HFFc6 (cell line): ENCODE measurements around the gene TRA2A. TPM values are rescaled to one million over a fixed set of nuclear protein-coding genes. Genes with fewer than 3 reads are reported as not detected.

Experiments
- DNase-seq: peaks from one replicate; pipeline ENCODE4 v3.0.0-alpha.2; 2018
- H3K27ac Mint-ChIP-seq: 2 replicates; pipeline ENCODE4 v1.8.0; 2020; ENCODE audit warnings: mild to moderate bottlenecking, mixed read lengths
- H3K27me3 Mint-ChIP-seq: 2 replicates; pipeline ENCODE4 v1.8.0; 2021; ENCODE audit warnings: mild to moderate bottlenecking, moderate library complexity, mixed read lengths; ENCODE audit not compliant: insufficient read depth
- H3K36me3 Mint-ChIP-seq: 2 replicates; pipeline ENCODE4 v1.8.0; 2021; ENCODE audit warnings: low read depth, mixed read lengths
- H3K4me1 Mint-ChIP-seq: 2 replicates; pipeline ENCODE4 v1.8.0; 2020; ENCODE audit warnings: low read depth, mixed read lengths
- H3K4me3 Mint-ChIP-seq: 2 replicates; pipeline ENCODE4 v1.8.0; 2020; ENCODE audit warnings: mild to moderate bottlenecking, moderate library complexity, mixed read lengths
- H3K9me3 Mint-ChIP-seq: 2 replicates; pipeline ENCODE4 v1.8.0; 2020; ENCODE audit warnings: mild to moderate bottlenecking, mixed read lengths
- total RNA-seq, 6 experiments: library from RNA; stranded (reverse); fragmentation: NEBNext Ultra II Directional; extraction: Animal tissue kit (Norgen Biotek cat#: 25700); gene quantifications; 2 replicates in 1 of 6; 3 replicates in 5 of 6; pipeline ENCODE4 v1.2.3, GENCODE V29; 2021
- TF ChIP-seq, protein P1 (sequence below): fragments of 200-600 bp; sonication (generic); IDR thresholded peaks from 2 replicates; pipeline ENCODE4 v1.5.0; 2021; ENCODE audit warnings: antibody characterized with exemption, mild to moderate bottlenecking

TRA2A gene
- total RNA-seq, 6 experiments from 2014 or later = 85.5 to 97.8 (median 92.5) TPM

DNA sequence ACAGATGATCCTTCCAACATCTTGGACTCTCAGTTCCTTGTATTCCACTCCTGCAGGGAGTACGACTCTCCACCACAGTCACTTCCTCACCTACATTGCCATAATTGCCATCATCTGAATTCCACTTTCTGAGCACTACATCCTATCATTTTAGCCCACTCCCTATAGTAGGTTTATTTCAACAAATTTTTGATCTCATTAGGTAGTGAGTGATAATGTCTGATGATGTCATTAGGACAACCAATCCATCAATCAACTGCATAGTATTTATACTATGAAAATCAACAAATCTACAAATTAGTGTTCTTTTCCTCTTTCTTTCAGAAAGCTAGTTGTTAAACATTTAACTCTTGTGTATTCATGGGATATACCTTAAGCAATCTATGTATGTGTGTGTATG is 13.7 kb upstream of the TRA2A start:
- no peak overlapping the region for H3K4me3 Mint-ChIP-seq
- TF ChIP-seq, protein P1, sequence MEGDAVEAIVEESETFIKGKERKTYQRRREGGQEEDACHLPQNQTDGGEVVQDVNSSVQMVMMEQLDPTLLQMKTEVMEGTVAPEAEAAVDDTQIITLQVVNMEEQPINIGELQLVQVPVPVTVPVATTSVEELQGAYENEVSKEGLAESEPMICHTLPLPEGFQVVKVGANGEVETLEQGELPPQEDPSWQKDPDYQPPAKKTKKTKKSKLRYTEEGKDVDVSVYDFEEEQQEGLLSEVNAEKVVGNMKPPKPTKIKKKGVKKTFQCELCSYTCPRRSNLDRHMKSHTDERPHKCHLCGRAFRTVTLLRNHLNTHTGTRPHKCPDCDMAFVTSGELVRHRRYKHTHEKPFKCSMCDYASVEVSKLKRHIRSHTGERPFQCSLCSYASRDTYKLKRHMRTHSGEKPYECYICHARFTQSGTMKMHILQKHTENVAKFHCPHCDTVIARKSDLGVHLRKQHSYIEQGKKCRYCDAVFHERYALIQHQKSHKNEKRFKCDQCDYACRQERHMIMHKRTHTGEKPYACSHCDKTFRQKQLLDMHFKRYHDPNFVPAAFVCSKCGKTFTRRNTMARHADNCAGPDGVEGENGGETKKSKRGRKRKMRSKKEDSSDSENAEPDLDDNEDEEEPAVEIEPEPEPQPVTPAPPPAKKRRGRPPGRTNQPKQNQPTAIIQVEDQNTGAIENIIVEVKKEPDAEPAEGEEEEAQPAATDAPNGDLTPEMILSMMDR = no peak
- peaks cover 5% of the 10 kb centered on the region for H3K27me3 Mint-ChIP-seq
- H3K36me3 Mint-ChIP-seq = no peaks in the 10 kb centered on the region
- DNase-seq = no peak
- no peaks in the 10 kb centered on the region for H3K9me3 Mint-ChIP-seq
- H3K4me1 Mint-ChIP-seq = peaks cover 10% of the 10 kb centered on the region; the same call in 1 of the 2 replicates
- H3K27ac Mint-ChIP-seq = no peak overlapping the region

DNA sequence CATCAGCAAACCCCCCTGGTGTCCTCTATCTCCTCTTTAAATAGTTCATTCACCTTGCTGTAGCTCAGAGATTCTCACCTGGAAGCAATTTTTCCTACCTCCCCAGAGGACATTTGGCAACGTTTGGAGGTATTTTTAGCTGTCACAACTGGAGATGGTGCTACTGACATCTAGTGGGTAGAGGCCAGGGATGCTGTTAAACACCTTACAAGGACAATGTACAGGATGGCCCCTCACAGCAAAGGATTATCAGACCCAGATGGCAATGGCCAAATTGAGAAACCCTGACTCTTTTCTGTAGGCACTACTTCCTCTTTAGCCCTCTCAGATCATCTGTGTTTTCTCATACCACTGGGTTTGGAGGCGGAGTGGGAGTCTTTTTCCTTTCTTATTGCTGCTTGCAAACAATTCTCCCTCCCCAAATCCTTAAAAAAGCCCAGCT is 13.2 kb upstream of the TRA2A start:
- Mint-ChIP-seq H3K27me3 (peaks cover 2% of the 10 kb centered on the region), H3K36me3 (no peaks in the 10 kb centered on the region), H3K27ac (no peak overlapping the region), H3K4me3 (no peak overlapping the region), H3K9me3 (no peaks in the 10 kb centered on the region), H3K4me1 (peaks cover 11% of the 10 kb centered on the region; the same call in 1 of the 2 replicates)
- DNase-seq = peak; percentile 24
- TF ChIP-seq, protein P1 = peak; percentile 70

DNA sequence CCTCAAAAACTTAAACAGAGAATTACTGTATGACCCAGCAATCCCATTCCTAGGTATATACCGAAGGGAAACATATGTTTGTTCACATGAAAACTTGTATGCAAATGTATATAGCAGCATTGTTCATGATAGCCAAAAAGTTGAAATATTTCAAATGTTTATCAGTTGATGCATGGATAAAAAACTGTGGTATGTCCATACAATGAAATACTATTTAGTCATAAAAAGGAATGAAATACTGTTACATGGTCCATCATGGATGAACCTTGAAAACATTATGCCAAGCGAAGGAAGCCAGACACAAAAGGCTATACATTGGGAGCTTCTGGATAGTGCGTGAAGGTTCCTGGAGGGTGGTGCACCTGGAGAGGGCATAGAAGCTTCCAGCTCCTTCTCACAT is 11.0 kb upstream of the TRA2A start:
- no peak for DNase-seq
- no peaks in the 10 kb centered on the region for H3K9me3 Mint-ChIP-seq
- no peak overlapping the region for H3K4me3 Mint-ChIP-seq
- TF ChIP-seq, protein P1 = no peak
- H3K27me3 Mint-ChIP-seq = peaks cover 2% of the 10 kb centered on the region; the same call in 1 of the 2 replicates
- H3K4me1 Mint-ChIP-seq = peaks cover 20% of the 10 kb centered on the region; the same call in 1 of the 2 replicates
- no peak overlapping the region for H3K27ac Mint-ChIP-seq
- no peaks in the 10 kb centered on the region for H3K36me3 Mint-ChIP-seq

DNA sequence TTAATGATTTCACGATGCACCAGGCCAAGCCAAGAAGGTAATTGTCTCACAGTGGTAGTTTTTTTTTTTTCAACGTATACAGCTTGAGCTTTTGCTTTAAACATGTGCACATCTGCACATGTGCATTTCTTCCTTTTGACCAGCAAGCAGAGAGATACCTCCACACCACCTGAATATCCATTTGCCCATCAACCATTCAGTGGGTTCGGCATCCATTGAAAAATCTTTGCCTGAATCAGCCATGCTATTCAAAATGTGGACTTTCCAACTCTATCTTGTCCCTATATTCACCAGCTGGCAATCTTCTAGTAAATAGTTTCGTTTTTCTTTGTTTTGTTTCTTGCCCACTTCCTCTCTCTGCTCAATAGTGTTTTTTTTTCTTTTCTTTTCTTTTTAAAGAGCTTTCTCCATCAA is 7.7 kb upstream of the TRA2A start:
- Mint-ChIP-seq H3K36me3 (no peaks in the 10 kb centered on the region), H3K27me3 (no peaks in the 10 kb centered on the region; the same call in 1 of the 2 replicates), H3K4me3 (peak overlapping the region; percentile 4; the same call in 1 of the 2 replicates), H3K9me3 (no peaks in the 10 kb centered on the region), H3K4me1 (peaks cover 10% of the 10 kb centered on the region; the same call in 1 of the 2 replicates), H3K27ac (no peak overlapping the region)
- DNase-seq = no peak
- TF ChIP-seq, protein P1 = no peak

DNA sequence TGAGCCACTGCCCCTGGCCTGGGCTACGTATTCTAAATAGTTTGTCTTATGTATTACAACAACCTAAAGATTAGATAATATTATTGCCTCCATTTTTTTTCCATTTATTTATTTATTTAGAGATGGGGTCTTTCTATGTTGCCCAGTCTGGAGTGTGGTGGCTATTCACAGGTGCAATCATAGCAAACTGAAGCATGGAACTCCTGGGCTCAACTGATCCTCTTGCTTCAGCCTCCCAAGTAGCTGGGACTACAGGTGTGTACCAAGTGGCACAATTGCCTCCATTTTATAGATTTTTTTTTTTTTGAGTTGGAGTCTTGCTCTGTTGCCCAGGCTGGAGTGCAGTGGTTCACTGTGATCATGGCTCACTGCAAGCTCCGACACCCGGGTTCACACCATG is 6.5 kb upstream of the TRA2A start:
- TF ChIP-seq, protein P1 = no peak
- no peaks in the 10 kb centered on the region for H3K36me3 Mint-ChIP-seq
- peaks cover 10% of the 10 kb centered on the region; the same call in 1 of the 2 replicates for H3K4me1 Mint-ChIP-seq
- no peak overlapping the region for H3K27ac Mint-ChIP-seq
- no peaks in the 10 kb centered on the region; the same call in 1 of the 2 replicates for H3K27me3 Mint-ChIP-seq
- no peak for DNase-seq
- no peak overlapping the region for H3K4me3 Mint-ChIP-seq
- H3K9me3 Mint-ChIP-seq = no peaks in the 10 kb centered on the region
